RPMI8226 (cell line): ENCODE measurements around the gene RNF126.
"Not testable (repeated sequence)": the region's sequence is repeated elsewhere in the genome, so short reads cannot be mapped to it uniquely, and the experiment has no call there.

Source experiments
- DNase-seq: peaks from one replicate; pipeline ENCODE4 v3.0.0-alpha.2; 2015

RNF126 gene

DNA sequence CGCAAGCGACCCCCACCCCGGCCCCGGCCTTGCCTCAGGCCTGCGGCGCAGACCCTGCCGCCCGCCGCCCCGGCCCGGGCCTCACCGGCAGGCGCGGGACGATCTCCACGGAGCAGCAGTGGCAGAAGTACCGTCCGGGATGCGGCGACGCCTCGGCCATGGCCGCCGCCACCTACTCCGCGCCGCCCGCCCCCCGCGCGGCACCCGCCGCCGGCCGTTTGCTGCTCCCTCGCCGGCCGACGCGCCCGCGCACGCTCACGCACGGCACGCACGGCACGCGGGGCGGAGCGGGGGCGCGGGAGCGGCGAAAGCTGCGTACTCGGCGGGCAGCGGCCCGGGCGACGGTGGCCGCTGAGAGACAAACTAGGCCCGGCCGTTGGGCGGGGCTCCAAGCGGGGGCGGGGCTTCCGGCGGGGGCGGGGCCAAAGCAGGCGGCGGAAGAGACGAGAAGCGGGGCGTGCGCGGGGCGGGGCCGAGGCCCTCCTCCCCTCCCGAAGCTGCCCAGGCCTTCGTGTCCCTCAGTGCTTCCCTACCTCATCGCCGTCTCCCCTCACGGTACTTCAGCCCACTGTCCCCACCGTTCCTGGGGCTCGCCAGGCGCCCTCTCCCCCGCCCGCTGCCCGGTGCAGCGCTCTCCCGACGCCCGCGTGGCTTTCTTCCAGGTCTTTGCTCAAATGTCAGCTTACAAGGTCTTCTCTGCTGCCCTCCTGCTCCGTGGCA, at the start of gene RNF126:
Gene RNF126 (minus strand): TSS at position 253 of the 720 bp plus-strand sequence. CDS start 93 bp downstream, at position 160.
- DNase-seq, result peak; percentile 95

GRCh38 chr19:711254-711653, 48.2 kb upstream of the RNF126 start:
- DNase-seq, result no peak

DNA sequence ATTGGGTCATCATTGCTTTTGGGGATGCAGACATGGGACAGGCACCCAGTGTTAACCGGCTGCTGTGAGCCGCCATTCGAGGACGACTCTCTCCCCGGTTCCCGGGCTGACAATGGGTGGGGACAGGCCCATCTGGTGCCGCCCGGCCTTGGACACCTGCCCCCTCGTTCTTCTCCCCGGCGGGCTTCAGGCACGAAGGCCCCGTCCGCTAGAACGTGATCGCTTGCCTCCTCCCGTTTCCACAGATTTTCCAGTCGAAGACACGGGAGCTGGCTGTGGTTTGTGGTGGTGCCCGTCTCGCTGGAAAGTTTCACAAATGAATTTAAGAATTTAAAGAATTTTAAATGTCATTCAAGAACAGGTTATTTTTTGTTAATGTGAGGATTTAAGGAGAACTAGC, 47.8 kb upstream of the RNF126 start:
- DNase-seq, result no peak

- DNase-seq, result no peak
Observed at GRCh38 chr19:709965-710571, 47.1 kb upstream of the RNF126 start.

DNA sequence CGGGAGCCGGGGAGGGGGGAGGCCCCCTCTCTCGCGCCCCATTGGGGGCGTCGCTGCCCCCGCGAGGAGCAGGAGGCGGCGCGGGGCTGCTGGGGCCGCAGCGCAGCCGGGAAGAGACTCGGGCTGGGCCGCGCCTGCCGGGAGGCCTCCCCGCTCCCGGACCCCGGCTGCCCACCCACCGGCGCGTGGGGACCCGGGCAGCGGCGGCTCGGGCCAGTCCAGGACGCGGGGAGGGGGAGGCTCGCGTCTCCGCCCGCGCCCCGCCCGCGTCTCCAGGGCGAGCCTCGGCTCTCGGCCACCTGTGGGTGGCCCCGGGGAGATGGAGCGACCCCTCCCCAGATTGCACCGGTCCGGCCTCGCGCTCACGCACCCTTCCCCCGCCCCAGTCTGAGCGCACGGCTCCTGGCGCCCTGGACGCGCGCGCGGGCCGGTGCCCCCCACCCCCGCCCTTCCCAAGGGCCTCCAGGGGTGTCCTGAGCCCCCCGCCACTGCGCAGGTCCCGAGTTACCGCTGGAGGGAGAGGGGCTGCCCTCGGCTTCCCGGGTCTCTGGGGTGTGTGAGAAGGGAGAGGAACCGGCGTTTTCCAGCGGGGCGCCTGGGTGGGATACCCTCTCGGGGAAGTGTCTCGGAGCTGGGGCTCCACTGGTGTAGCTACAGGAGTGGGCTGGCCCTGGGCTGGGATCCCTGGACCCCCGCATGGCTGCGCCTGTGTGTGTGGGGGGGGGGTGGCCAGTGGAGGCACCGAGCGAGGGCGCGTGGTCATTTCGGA, 46.4 kb upstream of the RNF126 start:
- no peak for DNase-seq

GRCh38 chr19:708154-709143, 45.4 kb upstream of the RNF126 start, which contains the start of gene PALM:
Gene PALM (plus strand): TSS chr19:708935. CDS start chr19:709147, 212 bp downstream.
- peak; percentile 33 for DNase-seq

DNA sequence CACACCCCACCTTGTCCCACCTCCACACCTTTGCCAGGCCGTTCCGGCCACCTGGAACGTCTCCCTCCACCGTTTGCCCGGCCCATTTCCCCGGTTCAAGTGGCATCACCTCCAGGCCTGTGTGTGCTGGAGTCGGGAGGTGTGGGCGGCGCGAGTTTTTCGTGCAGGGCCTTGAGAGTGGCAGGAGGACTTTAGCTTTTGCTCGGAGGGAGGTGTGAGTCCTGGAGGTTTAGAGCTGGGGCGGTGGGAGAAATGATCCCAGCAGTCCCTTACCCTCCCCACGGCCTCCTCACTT, 41.4 kb upstream of the RNF126 start:
- DNase-seq, result no peak

- peak; percentile 81 for DNase-seq
Observed at GRCh38 chr19:703651-704446, 40.8 kb upstream of the RNF126 start.

DNA sequence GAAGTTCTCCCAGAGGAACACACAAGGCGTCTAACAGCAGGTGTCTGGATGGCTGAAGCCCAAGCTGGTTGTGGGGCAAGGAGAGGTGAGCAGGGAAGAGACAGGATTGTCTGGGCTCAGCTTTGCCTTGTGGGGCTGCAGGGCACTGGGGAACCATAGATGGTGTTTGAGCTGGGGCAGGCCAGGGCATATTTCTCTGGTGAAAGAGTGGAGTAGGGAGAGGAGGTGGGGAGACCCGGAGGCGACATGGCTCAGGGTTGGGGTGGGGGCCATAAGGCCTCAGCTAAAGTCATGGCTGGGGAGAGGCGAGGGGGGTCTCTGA, 40.3 kb upstream of the RNF126 start:
- no peak for DNase-seq

- DNase-seq, result not testable (repeated sequence)
Observed at GRCh38 chr19:702847-703246, 39.8 kb upstream of the RNF126 start.

- DNase-seq, result peak; percentile 59
Observed at GRCh38 chr19:699885-700284, 36.9 kb upstream of the RNF126 start.

DNA sequence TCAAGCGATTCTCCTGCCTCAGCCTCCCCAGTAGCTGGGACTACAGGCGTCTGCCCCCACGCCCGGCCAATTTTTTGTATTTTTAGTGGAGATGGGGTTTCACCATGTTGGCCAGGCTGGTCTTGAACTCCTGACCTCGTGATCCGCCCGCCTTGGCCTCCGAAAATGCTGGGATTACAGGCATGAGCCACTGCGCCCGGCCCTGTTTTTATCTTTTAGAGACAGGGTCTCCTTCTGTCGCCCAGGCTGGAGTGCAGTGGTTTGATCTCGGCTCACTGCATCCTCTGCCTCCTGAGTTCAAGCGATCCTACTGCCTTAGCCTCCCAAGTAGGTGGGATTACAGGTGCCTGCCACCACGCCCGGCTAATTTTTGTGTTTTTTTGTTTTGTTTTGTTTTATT, 35.5 kb upstream of the RNF126 start:
- DNase-seq, result not testable (repeated sequence)

DNA sequence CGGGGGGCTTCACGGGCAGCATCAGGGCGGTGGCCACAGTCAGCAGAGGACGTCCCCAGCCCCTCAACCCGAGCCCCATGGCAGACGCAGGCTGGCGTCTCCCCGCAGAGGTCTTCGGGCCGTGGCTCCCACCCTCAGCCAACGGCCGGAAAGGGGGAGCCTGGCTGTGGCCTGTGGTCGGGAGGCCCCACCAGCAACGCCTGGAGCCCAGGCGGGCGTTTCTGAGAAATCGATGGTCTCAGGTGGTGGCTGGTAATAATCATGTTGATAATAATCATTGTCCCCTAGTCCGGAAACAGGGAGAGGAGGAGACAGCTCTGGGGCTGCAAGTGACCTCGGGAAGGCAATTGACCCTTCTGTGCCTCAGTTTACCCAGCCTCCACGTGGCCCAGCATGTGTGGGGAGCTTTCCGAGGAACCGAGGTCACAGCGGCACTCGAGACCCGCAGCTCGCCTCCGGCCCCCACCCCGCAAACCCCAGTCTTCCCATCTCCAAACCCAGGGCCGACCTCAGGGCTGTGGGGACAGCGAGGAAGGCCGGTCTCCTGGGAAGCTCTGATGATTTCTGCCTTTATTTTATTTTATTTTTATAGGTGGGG, 32.4 kb upstream of the RNF126 start, which contains the start of gene PRSS57:
Gene PRSS57 (minus strand): TSS at position 101 of the 598 bp plus-strand sequence. CDS start 22 bp downstream, at position 79.
- no peak for DNase-seq

- no peak for DNase-seq
Observed at GRCh38 chr19:694481-695351, 31.7 kb upstream of the RNF126 start.

DNA sequence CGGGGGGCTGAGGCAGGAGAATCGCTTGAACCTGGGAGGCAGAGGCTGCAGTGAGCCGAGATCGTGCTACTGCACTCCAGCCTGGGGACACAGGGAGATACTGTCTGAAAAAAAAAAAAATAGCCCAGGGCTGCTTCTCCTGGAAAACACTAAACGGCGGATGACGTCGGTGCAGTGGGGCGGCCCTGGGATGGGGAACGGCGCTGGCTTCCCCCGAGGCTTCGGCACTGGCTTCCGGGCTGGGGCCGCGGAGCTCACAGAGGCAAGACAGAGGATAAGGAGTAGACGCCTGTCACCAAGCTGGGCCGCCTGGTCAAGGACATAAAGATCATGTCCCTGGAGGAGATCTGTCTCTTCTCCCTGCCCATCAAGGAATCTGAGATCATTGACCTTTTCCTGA, 27.2 kb upstream of the RNF126 start:
- no peak for DNase-seq

DNA sequence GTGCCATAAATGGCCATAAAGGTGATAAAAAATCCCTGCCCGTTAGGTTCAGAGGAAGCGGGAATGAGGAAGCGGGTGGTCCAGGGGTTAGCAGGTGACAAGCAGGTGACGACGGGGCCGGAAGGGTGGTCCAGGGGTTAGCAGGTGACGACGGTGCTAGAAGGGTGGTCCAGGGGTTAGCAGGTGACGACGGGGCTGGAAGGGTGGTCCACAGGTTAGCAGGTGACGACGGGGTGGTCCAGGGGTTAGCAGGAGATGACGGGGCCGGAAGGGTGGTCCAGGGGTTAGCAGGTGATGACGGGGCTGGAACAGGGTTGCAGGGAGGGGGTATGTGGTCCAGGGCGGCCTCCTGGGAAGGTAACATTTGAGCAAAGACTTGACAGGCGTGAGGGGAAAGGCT, 26.0 kb upstream of the RNF126 start:
- DNase-seq, result no peak

- no peak for DNase-seq
Observed at GRCh38 chr19:688214-688613, 25.2 kb upstream of the RNF126 start.

GRCh38 chr19:687569-688166, 24.7 kb upstream of the RNF126 start:
- no peak for DNase-seq

DNA sequence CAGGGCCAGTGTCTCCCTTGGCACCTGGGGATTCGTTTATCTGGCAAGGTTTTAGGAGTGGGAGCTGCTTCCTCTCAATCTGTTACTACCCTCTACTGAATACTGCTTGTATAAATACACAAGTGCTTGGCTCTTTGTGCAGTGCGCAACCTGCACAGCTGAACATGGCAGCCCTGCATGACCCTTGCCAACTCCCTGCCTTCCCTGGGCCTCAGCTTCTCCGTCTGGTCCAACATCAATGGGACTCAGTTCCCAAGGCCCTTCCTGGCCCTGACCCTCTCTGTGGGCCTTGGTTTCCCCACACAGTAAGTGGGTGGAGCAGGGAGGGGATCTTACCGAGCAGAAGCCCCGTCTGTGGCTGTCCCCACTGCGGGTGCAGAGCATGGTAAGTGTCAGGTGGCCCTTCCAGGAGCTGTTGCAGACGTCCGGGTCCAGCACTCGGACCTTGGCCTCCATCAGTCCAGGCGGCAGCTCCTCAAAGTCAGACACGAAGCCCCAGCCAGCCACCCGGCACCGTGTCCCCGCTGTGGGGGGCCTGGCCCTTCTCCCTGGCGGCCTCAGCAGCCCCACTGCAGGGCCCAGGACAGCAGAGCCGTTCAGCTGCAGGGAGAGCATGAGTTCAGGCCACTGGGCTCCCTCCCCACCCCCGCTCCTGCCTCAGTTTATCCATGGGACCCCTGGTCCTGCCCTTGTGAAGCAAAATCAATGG, 23.7 kb upstream of the RNF126 start:
- DNase-seq, result no peak
